HepG2 (cell line): ENCODE data around the gene CCNB2. TPM values are rescaled to one million over a fixed set of nuclear protein-coding genes. Genes with fewer than 3 reads are reported as not detected.

Experiments used
- AGO1 ChIP-seq: fragments of 200-400 bp; formaldehyde crosslinking; IDR thresholded peaks from 2 replicates; pipeline ENCODE4 v1.6.1; 2017; ENCODE audit warnings: mild to moderate bottlenecking, low read depth, low read length, moderate library complexity; ENCODE audit not compliant: poor library complexity, severe bottlenecking
- ARNTL ChIP-seq: sonication (generic); formaldehyde crosslinking; IDR thresholded peaks from 2 replicates; pipeline ENCODE4 v1.4.0; 2020; ENCODE audit warnings: mild to moderate bottlenecking, missing genetic modification reagents
- DMAP1 ChIP-seq: IDR thresholded peaks from 2 replicates; pipeline ENCODE4 v1.6.1; 2016
- DPF2 ChIP-seq: sonication (generic); formaldehyde crosslinking; IDR thresholded peaks from 2 replicates; pipeline ENCODE4 v1.4.0; 2020; ENCODE audit warnings: mild to moderate bottlenecking, low read depth, missing genetic modification reagents, borderline replicate concordance
- FOSL1 ChIP-seq: sonication (generic); formaldehyde crosslinking; IDR thresholded peaks from 2 replicates; pipeline ENCODE4 v1.9.0; 2021; ENCODE audit warnings: missing genetic modification reagents, borderline replicate concordance
- GMEB1 ChIP-seq: sonication (generic); formaldehyde crosslinking; IDR thresholded peaks from 2 replicates; pipeline ENCODE4 v1.5.1; 2020; ENCODE audit warnings: missing genetic modification reagents, mild to moderate bottlenecking, borderline replicate concordance
- HNF1B ChIP-seq: sonication (generic); formaldehyde crosslinking; IDR thresholded peaks from 2 replicates; pipeline ENCODE4 v1.5.1; 2020; ENCODE audit warnings: mild to moderate bottlenecking, moderate library complexity, missing genetic modification reagents
- HNRNPH1 ChIP-seq: fragments of 200-400 bp; formaldehyde crosslinking; optimal IDR thresholded peaks from 2 replicates; pipeline ENCODE3; 2017; ENCODE audit warnings: mild to moderate bottlenecking, low read depth, low read length
- NKX3-1 ChIP-seq: sonication (generic); formaldehyde crosslinking; IDR thresholded peaks from 2 replicates; pipeline ENCODE4 v1.5.0; 2020; ENCODE audit warnings: missing genetic modification reagents
- PCBP2 ChIP-seq: fragments of 200-400 bp; formaldehyde crosslinking; optimal IDR thresholded peaks from 2 replicates; pipeline ENCODE3; 2018; ENCODE audit warnings: low read length, low read depth; ENCODE audit not compliant: poor library complexity, severe bottlenecking
- SALL1 ChIP-seq: sonication (generic); formaldehyde crosslinking; IDR thresholded peaks from 2 replicates; pipeline ENCODE4 v1.8.0; 2022; ENCODE audit warnings: mild to moderate bottlenecking, missing genetic modification reagents
- SATB2 ChIP-seq: sonication (generic); formaldehyde crosslinking; IDR thresholded peaks from 2 replicates; pipeline ENCODE4 v1.5.0; 2020; ENCODE audit warnings: missing genetic modification reagents
- TGIF2 ChIP-seq: IDR thresholded peaks from 2 replicates; pipeline ENCODE4 v1.6.1; 2016; ENCODE audit warnings: control low read depth, missing compliant biosample characterization
- ZBTB33 ChIP-seq: sonication (generic); formaldehyde crosslinking; IDR thresholded peaks from 2 replicates; pipeline ENCODE4 v1.4.0; 2020; ENCODE audit warnings: missing genetic modification reagents
- ZC3H4 ChIP-seq: sonication (generic); formaldehyde crosslinking; IDR thresholded peaks from 2 replicates; pipeline ENCODE4 v1.4.0; 2020; ENCODE audit warnings: missing genetic modification reagents, borderline replicate concordance
- ZNF350 ChIP-seq: sonication (generic); formaldehyde crosslinking; IDR thresholded peaks from 2 replicates; pipeline ENCODE4 v1.4.0; 2020; ENCODE audit warnings: mild to moderate bottlenecking, low read depth, missing genetic modification reagents, borderline replicate concordance
- ZNF710 ChIP-seq: sonication (generic); formaldehyde crosslinking; IDR thresholded peaks from 2 replicates; pipeline ENCODE4 v1.5.0; 2020; ENCODE audit warnings: mild to moderate bottlenecking, missing genetic modification reagents, borderline replicate concordance
- ZNF850 ChIP-seq: sonication (generic); formaldehyde crosslinking; conservative IDR thresholded peaks from 2 replicates; pipeline ENCODE4 v1.9.0; 2021; ENCODE audit warnings: mild to moderate bottlenecking, missing genetic modification reagents
- ZSCAN12 ChIP-seq: sonication (generic); formaldehyde crosslinking; IDR thresholded peaks from 2 replicates; pipeline ENCODE4 v1.9.0; 2021; ENCODE audit warnings: mild to moderate bottlenecking, missing genetic modification reagents
- polyA plus RNA-seq, 8 experiments: library from polyadenylated mRNA; depleted of rRNA in 3 of 8; stranded (reverse) in 7 of 8; unstranded in 1 of 8; fragments of >200 nt; fragmentation: Illumina TruSeq in 4 of 8; extraction: Trizol in 4 of 8; gene quantifications; 2 replicates each; pipeline versions ENCODE4 v1.2.1 to v1.2.3, GENCODE V29; 2011 to 2016; ENCODE audit warnings: low read depth in 4 of 8, missing spikeins in 1 of 8, mixed read lengths in 1 of 8; ENCODE audit not compliant: insufficient read depth in 1 of 8
- total RNA-seq, 5 experiments: library from RNA; depleted of rRNA; stranded (reverse); fragments of >200 nt; fragmentation: Illumina TruSeq; extraction: Trizol; gene quantifications; 2 replicates each; pipeline ENCODE4 v1.2.3, GENCODE V29; 2016; ENCODE audit warnings: low read depth in 1 of 5
- TF ChIP-seq, protein P1 (sequence below): sonication (generic); formaldehyde crosslinking; IDR thresholded peaks from 2 replicates; pipeline ENCODE4 v1.5.1; 2020; ENCODE audit warnings: missing genetic modification reagents, mild to moderate bottlenecking, borderline replicate concordance

CCNB2 gene
- total and polyA plus RNA-seq, 2 of the 13 experiments (the other 11 are each of a cell fraction or from before 2014, with no cell fraction given) = 43.5 to 80.9 TPM

DNA sequence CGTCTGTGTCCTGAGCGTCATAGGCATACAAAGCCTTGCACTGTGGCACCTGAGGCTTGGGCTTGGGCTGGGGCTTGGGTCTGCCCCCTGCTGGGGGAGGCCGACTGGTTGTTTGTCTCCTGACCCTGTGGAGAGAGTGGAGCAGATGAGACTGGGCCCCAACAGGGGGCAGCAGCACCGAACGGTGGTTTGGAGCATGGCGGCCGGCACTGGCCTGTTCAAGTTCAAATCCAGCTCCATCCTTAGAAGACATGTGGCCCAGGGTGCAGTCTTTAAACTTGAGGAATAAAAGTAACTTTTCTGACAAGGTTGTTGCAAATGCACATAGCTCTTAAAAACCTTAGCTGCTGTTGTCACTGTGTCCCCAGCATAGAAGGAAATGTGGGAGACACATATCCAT lies 33.3 kb downstream of the CCNB2 start (continued):
- TF ChIP-seq, protein P1, sequence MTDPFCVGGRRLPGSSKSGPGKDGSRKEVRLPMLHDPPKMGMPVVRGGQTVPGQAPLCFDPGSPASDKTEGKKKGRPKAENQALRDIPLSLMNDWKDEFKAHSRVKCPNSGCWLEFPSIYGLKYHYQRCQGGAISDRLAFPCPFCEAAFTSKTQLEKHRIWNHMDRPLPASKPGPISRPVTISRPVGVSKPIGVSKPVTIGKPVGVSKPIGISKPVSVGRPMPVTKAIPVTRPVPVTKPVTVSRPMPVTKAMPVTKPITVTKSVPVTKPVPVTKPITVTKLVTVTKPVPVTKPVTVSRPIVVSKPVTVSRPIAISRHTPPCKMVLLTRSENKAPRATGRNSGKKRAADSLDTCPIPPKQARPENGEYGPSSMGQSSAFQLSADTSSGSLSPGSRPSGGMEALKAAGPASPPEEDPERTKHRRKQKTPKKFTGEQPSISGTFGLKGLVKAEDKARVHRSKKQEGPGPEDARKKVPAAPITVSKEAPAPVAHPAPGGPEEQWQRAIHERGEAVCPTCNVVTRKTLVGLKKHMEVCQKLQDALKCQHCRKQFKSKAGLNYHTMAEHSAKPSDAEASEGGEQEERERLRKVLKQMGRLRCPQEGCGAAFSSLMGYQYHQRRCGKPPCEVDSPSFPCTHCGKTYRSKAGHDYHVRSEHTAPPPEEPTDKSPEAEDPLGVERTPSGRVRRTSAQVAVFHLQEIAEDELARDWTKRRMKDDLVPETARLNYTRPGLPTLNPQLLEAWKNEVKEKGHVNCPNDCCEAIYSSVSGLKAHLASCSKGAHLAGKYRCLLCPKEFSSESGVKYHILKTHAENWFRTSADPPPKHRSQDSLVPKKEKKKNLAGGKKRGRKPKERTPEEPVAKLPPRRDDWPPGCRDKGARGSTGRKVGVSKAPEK (CRISPR knock-in tag) = no peak
- TF ChIP-seq HNF1B (CRISPR knock-in tag) (peak; percentile 28; the same call in 1 of the 2 replicates), ZSCAN12 (CRISPR knock-in tag) (no peak), HNRNPH1 (no peak), SATB2 (CRISPR knock-in tag) (no peak), ARNTL (CRISPR knock-in tag) (no peak), ZBTB33 (peak; percentile 96), NKX3-1 (CRISPR knock-in tag) (no peak), ZNF850 (CRISPR knock-in tag) (no peak), DPF2 (CRISPR knock-in tag) (no peak), TGIF2 (no peak), PCBP2 (no peak), ZC3H4 (CRISPR knock-in tag) (no peak), ZNF710 (CRISPR knock-in tag) (no peak), ZNF350 (no peak), DMAP1 (CRISPR knock-in tag) (no peak), FOSL1 (CRISPR knock-in tag) (no peak), AGO1 (no peak), SALL1 (CRISPR knock-in tag) (peak; percentile 28; the same call in 1 of the 2 replicates), GMEB1 (CRISPR knock-in tag) (no peak)
